SKM-1 (cell line): Measurements from ENCODE around the gene PTPRC.
"Not testable (repeated sequence)": the region's sequence is repeated elsewhere in the genome, so short reads cannot be mapped to it uniquely, and the experiment has no call there.

Experiments
- DNase-seq: peaks from one replicate; lab custom pipeline; 2025; ENCODE audit not compliant: unreplicated experiment; lab: John Stamatoyannopoulos, UW

PTPRC gene

GRCh38 chr1:198638894-198639635 lies at the start of gene PTPRC:
Gene PTPRC (plus strand): TSS chr1:198639040. CDS start chr1:198639269, 229 bp downstream.
- DNase-seq, result peak; percentile 100

GRCh38 chr1:198590454-198590853 lies 48.4 kb upstream of the PTPRC start:
- DNase-seq, result no peak

- no peak for DNase-seq
Measured at GRCh38 chr1:198595765-198596164, 43.1 kb upstream of the PTPRC start.

- no peak for DNase-seq
Measured at GRCh38 chr1:198597690-198598430, 41.0 kb upstream of the PTPRC start.

- DNase-seq, result no peak
Measured at GRCh38 chr1:198598796-198599321, 40.0 kb upstream of the PTPRC start.

GRCh38 chr1:198599749-198600148 lies 39.1 kb upstream of the PTPRC start:
- DNase-seq, result no peak

GRCh38 chr1:198600906-198601305 lies 37.9 kb upstream of the PTPRC start:
- DNase-seq, result no peak

GRCh38 chr1:198601310-198601709 lies 37.5 kb upstream of the PTPRC start:
- DNase-seq, result not testable (repeated sequence)

GRCh38 chr1:198601936-198602889 lies 36.6 kb upstream of the PTPRC start:
- peak; percentile 34 for DNase-seq

- DNase-seq, result no peak
Measured at GRCh38 chr1:198604975-198605374, 33.9 kb upstream of the PTPRC start.

GRCh38 chr1:198605406-198605805 lies 33.4 kb upstream of the PTPRC start:
- no peak for DNase-seq

- DNase-seq, result no peak
Measured at GRCh38 chr1:198606020-198606438, 32.8 kb upstream of the PTPRC start.

- DNase-seq, result no peak
Measured at GRCh38 chr1:198607714-198608113, 31.1 kb upstream of the PTPRC start.

- no peak for DNase-seq
Measured at GRCh38 chr1:198610362-198610761, 28.5 kb upstream of the PTPRC start.

GRCh38 chr1:198611219-198611618 lies 27.6 kb upstream of the PTPRC start:
- no peak for DNase-seq

- no peak for DNase-seq
Measured at GRCh38 chr1:198612471-198613260, 26.2 kb upstream of the PTPRC start.

- DNase-seq, result no peak
Measured at GRCh38 chr1:198617406-198617805, 21.4 kb upstream of the PTPRC start.

GRCh38 chr1:198619375-198620140 lies 19.3 kb upstream of the PTPRC start:
- DNase-seq, result no peak

GRCh38 chr1:198620218-198620617 lies 18.6 kb upstream of the PTPRC start:
- no peak for DNase-seq
